H1 (cell line): ENCODE data around the gene NSMCE3. TPM values are rescaled to one million over a fixed set of nuclear protein-coding genes. Genes with fewer than 3 reads are reported as not detected.

Experiments used
- CTCF ChIA-PET: fragments of 300-600 bp; sonication (Branson Sonifier 250); formaldehyde crosslinking; loops from one replicate; lab custom pipeline; 2021; ENCODE audit not compliant: partially characterized antibody; lab: Charles Lee
- POLR2A ChIA-PET: fragments of 300-600 bp; sonication (Branson Sonifier 250); formaldehyde crosslinking; loops from one replicate; lab custom pipeline; 2021; ENCODE audit warnings: inconsistent platforms; ENCODE audit not compliant: partially characterized antibody; lab: Charles Lee
- DNase-seq, 2 experiments: peaks; one replicate each; pipeline versions ENCODE4 v3.0.0 to v3.0.0-alpha.2; 2010 to 2022; ENCODE audit warnings: low spot score in 2 of 2, low read depth in 1 of 2, mixed read lengths in 1 of 2
- FAIRE-seq: peaks from 2 replicates; lab custom pipeline; 2011; peaks lifted over from hg19 to GRCh38; lab: Jason Lieb, UNC
- H2AFZ ChIP-seq: 2 replicates; pipeline ENCODE4 v1.8.1; 2012; ENCODE audit warnings: low read length, inconsistent platforms
- H2AK5ac ChIP-seq: 2 replicates; pipeline ENCODE4 v1.6.1; 2013; ENCODE audit warnings: low read depth, low read length
- H2BK120ac ChIP-seq: replicated peaks from 2 replicates; pipeline ENCODE3; 2013; ENCODE audit warnings: low read depth, low read length, inconsistent platforms
- H2BK12ac ChIP-seq: 2 replicates; pipeline ENCODE4 v1.6.1; 2013; ENCODE audit warnings: low read depth, low read length
- H2BK15ac ChIP-seq: 2 replicates; pipeline ENCODE4 v1.6.1; 2013; ENCODE audit warnings: low read length
- H2BK20ac ChIP-seq: 2 replicates; pipeline ENCODE4 v1.6.1; 2013; ENCODE audit warnings: low read length
- H2BK5ac ChIP-seq: 2 replicates; pipeline ENCODE4 v1.6.1; 2013; ENCODE audit warnings: low read depth, low read length
- H3K14ac ChIP-seq: 2 replicates; pipeline ENCODE4 v1.6.1; 2013; ENCODE audit warnings: inconsistent platforms; ENCODE audit not compliant: insufficient read length
- H3K18ac ChIP-seq: 2 replicates; pipeline ENCODE4 v1.6.1; 2013; ENCODE audit warnings: low read length; ENCODE audit errors: extremely low read depth
- H3K23ac ChIP-seq: 2 replicates; pipeline ENCODE4 v1.6.1; 2013; ENCODE audit warnings: inconsistent platforms; ENCODE audit not compliant: insufficient read length
- H3K23me2 ChIP-seq: 2 replicates; pipeline ENCODE4 v1.6.1; 2013; ENCODE audit warnings: low read depth, low read length
- H3K27ac ChIP-seq: 2 replicates; pipeline ENCODE4 v1.6.1; 2011; ENCODE audit warnings: low read depth, low read length, inconsistent platforms
- H3K27me3 ChIP-seq, 4 experiments: replicated peaks in 1 of 4; 1 replicate in 1 of 4; 2 replicates in 3 of 4; pipeline versions ENCODE4 v1.6.1 to v1.8.1; 2011 to 2013; ENCODE audit warnings: low read length in 3 of 4, mild to moderate bottlenecking in 3 of 4, inconsistent platforms in 2 of 4, mixed read lengths in 2 of 4, moderate library complexity in 1 of 4; ENCODE audit not compliant: control insufficient read depth in 3 of 4, insufficient read depth in 3 of 4; ENCODE audit errors: extremely low read depth in 1 of 4
- H3K36me3 ChIP-seq, 4 experiments: 2 replicates each; pipeline versions ENCODE4 v1.6.1 to v1.8.1; 2011 to 2013; ENCODE audit warnings: mild to moderate bottlenecking in 4 of 4, low read length in 3 of 4, moderate library complexity in 2 of 4, control low read depth in 1 of 4, inconsistent platforms in 1 of 4; ENCODE audit not compliant: insufficient read depth in 4 of 4, control insufficient read depth in 2 of 4
- H3K4ac ChIP-seq: replicated peaks from 2 replicates; pipeline ENCODE3; 2013; ENCODE audit warnings: low read length, low read depth, mixed read lengths, inconsistent platforms; ENCODE audit not compliant: insufficient read length
- H3K4me1 ChIP-seq, 4 experiments: replicated peaks in 1 of 4; 1 replicate in 1 of 4; 2 replicates in 3 of 4; pipeline versions ENCODE4 v1.6.1 to v1.8.1; 2011 to 2013; ENCODE audit warnings: low read length in 3 of 4, inconsistent platforms in 2 of 4, mixed read lengths in 1 of 4; ENCODE audit not compliant: insufficient read depth in 4 of 4, control insufficient read depth in 3 of 4
- H3K4me2 ChIP-seq, 2 experiments: 2 replicates each; pipeline versions ENCODE4 v1.6.1 to v1.8.1; 2011 to 2013; ENCODE audit warnings: low read depth in 2 of 2, low read length in 2 of 2, control low read depth in 1 of 2, inconsistent platforms in 1 of 2, mild to moderate bottlenecking in 1 of 2; ENCODE audit not compliant: insufficient read depth in 1 of 2
- H3K4me3 ChIP-seq, 4 experiments: fragments of 200-600, 300-600 bp in 1 of 4; sonication (generic), shearing (Covaris generic), sonication (Bioruptor Twin) in 1 of 4; 2 replicates each; pipeline versions ENCODE4 v1.5.1 to v1.8.1; 2011 to 2016; ENCODE audit warnings: low read length in 4 of 4, low read depth in 3 of 4, control low read depth in 2 of 4, inconsistent platforms in 2 of 4, mild to moderate bottlenecking in 2 of 4, mixed read lengths in 1 of 4, moderate library complexity in 1 of 4; ENCODE audit not compliant: insufficient read depth in 2 of 4; ENCODE audit errors: extremely low read depth in 1 of 4
- H3K56ac ChIP-seq: replicated peaks from 2 replicates; pipeline ENCODE3; 2013; ENCODE audit warnings: low read depth, mild to moderate bottlenecking, mixed read lengths, low read length, inconsistent platforms; ENCODE audit not compliant: insufficient read length
- H3K79me1 ChIP-seq: 2 replicates; pipeline ENCODE4 v1.6.1; 2013; ENCODE audit warnings: low read depth, low read length, control low read depth
- H3K79me2 ChIP-seq, 2 experiments: 2 replicates each; pipeline versions ENCODE4 v1.6.1 to v1.8.1; 2012 to 2013; ENCODE audit warnings: low read length in 2 of 2, mild to moderate bottlenecking in 2 of 2, inconsistent platforms in 1 of 2; ENCODE audit not compliant: insufficient read depth in 2 of 2, control insufficient read depth in 1 of 2
- H3K9ac ChIP-seq, 4 experiments: replicated peaks in 1 of 4; 1 replicate in 1 of 4; 2 replicates in 3 of 4; pipeline versions ENCODE4 v1.6.1 to v1.8.1; 2011 to 2013; ENCODE audit warnings: low read depth in 3 of 4, low read length in 3 of 4, control low read depth in 2 of 4, mild to moderate bottlenecking in 2 of 4, moderate library complexity in 2 of 4, inconsistent platforms in 1 of 4; ENCODE audit errors: extremely low read depth in 1 of 4
- H3K9me3 ChIP-seq, 2 experiments: 2 replicates each; pipeline versions ENCODE4 v1.6.1 to v1.8.1; 2012 to 2013; ENCODE audit warnings: mild to moderate bottlenecking in 2 of 2, moderate library complexity in 2 of 2, control low read depth in 1 of 2, inconsistent platforms in 1 of 2, low read depth in 1 of 2, low read length in 1 of 2, mixed read lengths in 1 of 2; ENCODE audit not compliant: insufficient read depth in 2 of 2
- H4K20me1 ChIP-seq, 2 experiments: replicated peaks in 1 of 2; 2 replicates each; pipeline versions ENCODE3 to v1.8.1; 2011 to 2013; ENCODE audit warnings: inconsistent platforms in 2 of 2, low read length in 2 of 2, mild to moderate bottlenecking in 1 of 2; ENCODE audit not compliant: insufficient read depth in 2 of 2, control insufficient read depth in 1 of 2
- H4K5ac ChIP-seq: 2 replicates; pipeline ENCODE4 v1.6.1; 2013; ENCODE audit warnings: low read length, low read depth, mixed read lengths, inconsistent platforms; ENCODE audit not compliant: insufficient read length
- H4K8ac ChIP-seq: 2 replicates; pipeline ENCODE4 v1.8.0; 2013; ENCODE audit warnings: mild to moderate bottlenecking, moderate library complexity, low read length, inconsistent platforms; ENCODE audit not compliant: insufficient read depth; ENCODE audit errors: extremely low read depth
- H4K91ac ChIP-seq: replicated peaks from 2 replicates; pipeline ENCODE3; 2013; ENCODE audit warnings: low read length, mixed read lengths, inconsistent platforms; ENCODE audit not compliant: insufficient read length
- BRCA1 ChIP-seq: IDR thresholded peaks from 2 replicates; pipeline ENCODE4 v1.6.1; 2012; ENCODE audit warnings: low read depth, low read length, improper control_type of control experiment
- JUND ChIP-seq: IDR thresholded peaks from 2 replicates; pipeline ENCODE4 v1.6.1; 2011; ENCODE audit warnings: mild to moderate bottlenecking, improper control_type of control experiment, low read length
- MAFK ChIP-seq: IDR thresholded peaks from 2 replicates; pipeline ENCODE4 v1.6.1; 2012; ENCODE audit warnings: low read depth, mild to moderate bottlenecking, improper control_type of control experiment, low read length
- POLR2AphosphoS5 ChIP-seq: IDR thresholded peaks from 2 replicates; pipeline ENCODE4 v1.6.1; 2011; ENCODE audit warnings: low read depth, low read length
- RNF2 ChIP-seq: fragments of 200-900, 300-1000 bp; sonication (generic); IDR thresholded peaks from 2 replicates; pipeline ENCODE4 v1.7.1; 2016; ENCODE audit warnings: borderline replicate concordance, low read depth, mild to moderate bottlenecking, antibody characterized with exemption, low read length; ENCODE audit not compliant: poor library complexity, severe bottlenecking; ENCODE audit errors: missing control alignments
- SIX5 ChIP-seq: IDR thresholded peaks from 2 replicates; pipeline ENCODE4 v1.6.1; 2011; ENCODE audit warnings: mild to moderate bottlenecking, low read depth, low read length
- TAF1 ChIP-seq: IDR thresholded peaks from 2 replicates; pipeline ENCODE4 v1.6.1; 2011; ENCODE audit warnings: mild to moderate bottlenecking, low read depth, low read length
- ZNF274 ChIP-seq: IDR thresholded peaks from 2 replicates; pipeline ENCODE4 v1.7.0; 2012; ENCODE audit warnings: low read length, borderline replicate concordance; ENCODE audit errors: extremely low read depth
- WGBS, 2 experiments: shearing (Covaris generic) in 1 of 2; methylation state at CpG; one replicate each; pipeline versions ENCODE4 v1.1.6 to v1.1.7; 2013 to 2015; ENCODE audit warnings: low lambda C conversion rate in 2 of 2, mixed read lengths in 2 of 2, inconsistent platforms in 1 of 2, low coverage in 1 of 2, missing lambda C conversion rate in 1 of 2; ENCODE audit not compliant: insufficient replicate concordance in 2 of 2, insufficient coverage in 1 of 2, insufficient read length in 1 of 2; ENCODE audit errors: extremely low coverage in 1 of 2, missing lambda C conversion rate in 1 of 2; 5-methylcytosine and 5-hydroxymethylcytosine counted together
- polyA plus RNA-seq, 7 experiments: library from polyadenylated mRNA; depleted of rRNA in 3 of 7; stranded (reverse) in 5 of 7; unstranded in 2 of 7; fragments of >200 nt in 5 of 7; fragments of 200-250 nt in 2 of 7; gene quantifications; 1 replicate in 5 of 7; 2 replicates in 1 of 7; 4 replicates in 1 of 7; pipeline versions ENCODE4 v1.2.1 to v1.2.3, GENCODE V29; 2011 to 2013; ENCODE audit warnings: missing spikeins in 2 of 7, mixed read lengths in 2 of 7
- total RNA-seq: library from RNA; stranded (reverse); fragmentation: NEBNext Ultra II Directional; extraction: Animal tissue kit (Norgen Biotek cat#: 25700); gene quantifications from 2 replicates; pipeline ENCODE4 v1.2.1, GENCODE V29; 2021
- TF ChIP-seq, protein P1 (sequence below): IDR thresholded peaks from 2 replicates; pipeline ENCODE4 v1.6.1; 2011; ENCODE audit warnings: low read length, improper control_type of control experiment

Gene NSMCE3
- total and polyA plus RNA-seq, 2 of the 8 experiments (the other 6 are each of a cell fraction or from before 2014, with no cell fraction given), result 4.3 to 6.7 TPM

DNA sequence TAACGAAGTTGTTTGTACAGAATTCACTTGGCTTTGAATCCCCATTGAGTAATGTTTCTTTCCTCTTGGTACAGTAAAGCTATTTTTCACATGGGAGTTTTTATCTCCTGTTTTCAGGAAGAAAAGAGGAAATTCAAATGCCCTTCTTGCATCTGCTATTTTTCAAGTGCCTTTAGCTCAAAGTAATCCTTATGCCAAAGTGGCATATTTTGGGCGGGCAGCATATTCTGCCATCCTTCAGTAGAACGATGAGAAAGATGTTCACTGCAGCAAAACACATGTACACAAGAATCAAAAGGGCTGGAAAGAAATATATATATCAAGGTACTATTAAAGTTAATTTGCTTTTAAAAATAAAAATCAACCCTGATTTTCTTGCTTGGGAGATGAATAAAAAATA lies 5.3 kb upstream of the NSMCE3 start:
- ChIA-PET CTCF (interaction anchor here (0.5 kb wide), 1 partner anchor 418 kb away, joined by 3 read pairs; no protein-coding TSS in a partner anchor), POLR2A (no interaction called here)
- H2BK20ac ChIP-seq, result no peak overlapping the region
- H2AK5ac ChIP-seq, result no peak overlapping the region
- H3K23ac ChIP-seq, result no peak overlapping the region
- H4K5ac ChIP-seq, result no peak overlapping the region
- no peak for DNase-seq
- H2BK15ac ChIP-seq, result no peak overlapping the region
- H3K9me3 ChIP-seq, result no peaks in the 10 kb centered on the region
- H3K4me1 ChIP-seq, result peaks cover 0 to 2% (median 1%) of the 10 kb centered on the region in 4 experiments; a peak in 3 of 7 replicates
- no peak overlapping the region for H2BK5ac ChIP-seq
- H2BK12ac ChIP-seq, result no peak overlapping the region
- H3K27me3 ChIP-seq, result no peaks in the 10 kb centered on the region
- no peak overlapping the region for H3K4me3 ChIP-seq
- H3K27ac ChIP-seq, result no peak overlapping the region
- FAIRE-seq, result no peak
- no peak overlapping the region for H4K91ac ChIP-seq
- 89 to 100% methylated on average over 1 to 3 of the region's 3 CpGs for WGBS, 2 experiments
- no peak overlapping the region for H2AFZ ChIP-seq
- no peaks in the 10 kb centered on the region; the same call in 1 of the 2 replicates for H3K79me1 ChIP-seq
- H3K4me2 ChIP-seq, result no peak overlapping the region
- TF ChIP-seq RNF2, result no peak
- TF ChIP-seq ZNF274, result no peak
- TF ChIP-seq MAFK, result no peak
- no peak for TF ChIP-seq SIX5
- no peak for TF ChIP-seq POLR2AphosphoS5
- TF ChIP-seq TAF1, result no peak
- no peak for TF ChIP-seq JUND
- TF ChIP-seq, protein P1, sequence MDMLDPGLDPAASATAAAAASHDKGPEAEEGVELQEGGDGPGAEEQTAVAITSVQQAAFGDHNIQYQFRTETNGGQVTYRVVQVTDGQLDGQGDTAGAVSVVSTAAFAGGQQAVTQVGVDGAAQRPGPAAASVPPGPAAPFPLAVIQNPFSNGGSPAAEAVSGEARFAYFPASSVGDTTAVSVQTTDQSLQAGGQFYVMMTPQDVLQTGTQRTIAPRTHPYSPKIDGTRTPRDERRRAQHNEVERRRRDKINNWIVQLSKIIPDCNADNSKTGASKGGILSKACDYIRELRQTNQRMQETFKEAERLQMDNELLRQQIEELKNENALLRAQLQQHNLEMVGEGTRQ, result no peak
- TF ChIP-seq BRCA1, result no peak
- H3K9ac ChIP-seq, result no peak overlapping the region
- no peaks in the 10 kb centered on the region for H3K79me2 ChIP-seq
- no peak overlapping the region for H4K8ac ChIP-seq
- no peak overlapping the region for H3K4ac ChIP-seq
- H3K56ac ChIP-seq, result no peak overlapping the region
- no peak overlapping the region for H2BK120ac ChIP-seq
- peaks cover 2% of the 10 kb centered on the region; the same call in 1 of the 2 replicates for H3K23me2 ChIP-seq
- H3K14ac ChIP-seq, result no peak overlapping the region
- no peak overlapping the region for H3K18ac ChIP-seq
- H4K20me1 ChIP-seq, result no peaks in the 10 kb centered on the region
- H3K36me3 ChIP-seq, result no peaks in the 10 kb centered on the region
